ENCODE measurements around the gene GMPPA. TPM values are rescaled to one million over a fixed set of nuclear protein-coding genes. Genes with fewer than 3 reads are reported as not detected.

The GMPPA gene
- total RNA-seq, 1 donor, result 46.0 TPM

DNA sequence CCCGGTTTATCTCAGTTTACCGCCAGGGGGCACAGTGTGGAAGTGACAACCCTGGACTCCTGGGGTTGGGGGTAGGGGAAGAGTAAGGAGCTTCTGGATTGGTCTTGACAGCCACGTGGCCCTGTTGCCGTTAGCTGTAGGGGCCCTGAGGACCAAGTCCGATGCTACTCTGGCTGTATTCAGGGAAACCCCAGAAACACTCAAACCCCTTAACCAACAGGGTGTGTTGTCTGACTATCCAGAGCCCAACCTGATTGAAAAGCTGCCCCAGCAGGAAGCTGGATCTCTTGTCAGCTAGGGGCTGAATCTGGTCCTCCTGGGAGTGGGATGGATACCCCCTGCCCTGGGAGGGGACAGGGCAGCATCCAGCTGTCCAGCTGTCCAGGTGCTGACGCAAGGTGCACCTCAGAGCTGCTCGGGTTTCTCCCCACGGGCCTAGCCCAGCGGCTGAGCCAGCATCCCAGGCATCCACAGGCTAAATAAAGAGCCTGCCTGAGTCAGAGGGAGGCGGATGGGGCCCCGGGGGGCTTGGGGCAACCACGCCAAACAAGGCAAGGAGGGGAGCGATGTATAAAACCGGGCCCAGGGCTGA is 3.1 kb upstream of the GMPPA start:
- Histone ChIP-seq H3K4me1 (ENCODE audit: insufficient read depth, low read length) (peaks cover 32% of the 10 kb centered on the region), H3K4me2 (ENCODE audit: insufficient read depth, low read length) (no peak overlapping the region), H3K27me3 (ENCODE audit: insufficient read depth, low read length) (peaks cover 8% of the 10 kb centered on the region), H3K27ac (ENCODE audit: low read depth, low read length) (no peak overlapping the region), H3K36me3 (ENCODE audit: insufficient read depth, low read length) (peaks cover 7% of the 10 kb centered on the region), H4K20me1 (ENCODE audit: insufficient read depth, low read length) (peaks cover 5% of the 10 kb centered on the region), H3K79me2 (ENCODE audit: insufficient read depth, low read length) (peaks cover 19% of the 10 kb centered on the region), H3K9me3 (ENCODE audit: low read depth, low read length) (no peaks in the 10 kb centered on the region), H3K4me3 (ENCODE audit: insufficient read depth, low read length) (no peak overlapping the region), H2AFZ (ENCODE audit: low read length) (no peak overlapping the region)
- peak; percentile 71 for TF ChIP-seq CTCF (IDR thresholded peaks at IDR 0.05; ENCODE audit: extremely low read depth, low read depth, low read length)
- DNase-seq (ENCODE audit: insufficient read length, low spot score, missing footprints), result peak; percentile 99

GRCh38 chr2:219496247-219496824 is 2.4 kb upstream of the GMPPA start:
- H3K4me2 ChIP-seq (ENCODE audit: insufficient read depth, low read length), result no peak overlapping the region
- no peak overlapping the region for H3K4me3 ChIP-seq (ENCODE audit: insufficient read depth, low read length)
- peaks cover 8% of the 10 kb centered on the region for H3K27me3 ChIP-seq (ENCODE audit: insufficient read depth, low read length)
- DNase-seq (ENCODE audit: insufficient read length, low spot score, missing footprints), result no peak
- no peak overlapping the region for H2AFZ ChIP-seq (ENCODE audit: low read length)
- peaks cover 24% of the 10 kb centered on the region for H3K79me2 ChIP-seq (ENCODE audit: insufficient read depth, low read length)
- peaks cover 6% of the 10 kb centered on the region for H3K36me3 ChIP-seq (ENCODE audit: insufficient read depth, low read length)
- no peak overlapping the region for H3K27ac ChIP-seq (ENCODE audit: low read depth, low read length)
- H3K4me1 ChIP-seq (ENCODE audit: insufficient read depth, low read length), result peaks cover 34% of the 10 kb centered on the region
- no peak for TF ChIP-seq CTCF (IDR thresholded peaks at IDR 0.05; ENCODE audit: extremely low read depth, low read depth, low read length)
- no peaks in the 10 kb centered on the region for H3K9me3 ChIP-seq (ENCODE audit: low read depth, low read length)
- H4K20me1 ChIP-seq (ENCODE audit: insufficient read depth, low read length), result peaks cover 10% of the 10 kb centered on the region

GRCh38 chr2:219496825-219497494 is 1.7 kb upstream of the GMPPA start:
- no peak for DNase-seq (ENCODE audit: insufficient read length, low spot score, missing footprints)
- Histone ChIP-seq H4K20me1 (ENCODE audit: insufficient read depth, low read length) (peaks cover 15% of the 10 kb centered on the region), H3K4me3 (ENCODE audit: insufficient read depth, low read length) (peak overlapping the region; percentile 89), H2AFZ (ENCODE audit: low read length) (no peak overlapping the region), H3K9me3 (ENCODE audit: low read depth, low read length) (no peaks in the 10 kb centered on the region), H3K4me2 (ENCODE audit: insufficient read depth, low read length) (peak overlapping the region; percentile 91), H3K4me1 (ENCODE audit: insufficient read depth, low read length) (peaks cover 34% of the 10 kb centered on the region), H3K36me3 (ENCODE audit: insufficient read depth, low read length) (peaks cover 11% of the 10 kb centered on the region), H3K79me2 (ENCODE audit: insufficient read depth, low read length) (peaks cover 30% of the 10 kb centered on the region), H3K27ac (ENCODE audit: low read depth, low read length) (no peak overlapping the region), H3K27me3 (ENCODE audit: insufficient read depth, low read length) (peaks cover 8% of the 10 kb centered on the region)
- no peak for TF ChIP-seq CTCF (IDR thresholded peaks at IDR 0.05; ENCODE audit: extremely low read depth, low read depth, low read length)
